Right lobe of liver (tissue), 6 donors: ENCODE data around the gene ELF1. TPM values are rescaled to one million over a fixed set of nuclear protein-coding genes. Genes with fewer than 3 reads are reported as not detected.

ENCODE experiments used
- ATAC-seq, 4 donors: fragments of 200-7000 bp; cut with Tn5 transposase; one replicate each; pipeline ENCODE4 v1.9.1; 2020; ENCODE audit warnings: mild to moderate bottlenecking in 4 of 4, moderate library complexity in 4 of 4
- DNase-seq, 3 donors: peaks; one replicate each; pipeline ENCODE4 v3.0.0-alpha.2; 2020
- H3K27ac ChIP-seq, 3 donors: fragments of 200-600 bp; one replicate each; pipeline ENCODE4 v1.8.0; 2022
- H3K27me3 ChIP-seq, 2 donors: fragments of 200-600 bp; one replicate each; pipeline ENCODE4 v1.8.0; 2022
- H3K36me3 ChIP-seq, 4 donors: fragments of 200-600 bp; sonication (generic) in 1 of 4; one replicate each; pipeline versions ENCODE4 v1.5.1 to v1.8.0; 2017 to 2022; ENCODE audit warnings: control low read depth in 1 of 4
- H3K4me1 ChIP-seq, 4 donors: fragments of 200-600 bp; sonication (generic) in 1 of 4; one replicate each; pipeline versions ENCODE4 v1.5.1 to v1.8.0; 2017 to 2022; ENCODE audit warnings: control low read depth in 1 of 4
- H3K4me3 ChIP-seq, 3 donors: fragments of 200-600 bp; one replicate each; pipeline ENCODE4 v1.8.0; 2022
- H3K9me3 ChIP-seq, 4 donors: fragments of 200-600 bp; sonication (generic) in 1 of 4; one replicate each; pipeline versions ENCODE4 v1.5.1 to v1.8.0; 2017 to 2022; ENCODE audit warnings: control low read depth in 1 of 4
- POLR2A ChIP-seq: fragments of 450-650 bp; IDR thresholded peaks from one replicate; pipeline ENCODE4 v1.6.1; 2017; ENCODE audit warnings: antibody characterized with exemption, mild to moderate bottlenecking
- WGBS: methylation state at CpG from one replicate; pipeline ENCODE4 v1.1.6; 2018; ENCODE audit warnings: low coverage, low lambda C conversion rate; ENCODE audit not compliant: insufficient coverage; ENCODE audit errors: missing lambda C conversion rate; 5-methylcytosine and 5-hydroxymethylcytosine counted together
- intact Hi-C, 2 donors: fragments of 100-400 bp; cut with DNase I; formaldehyde crosslinking; loops; one replicate each; pipeline versions ENCODE4 v1.11.2 to v1.14.1; 2022
- total RNA-seq, 6 experiments: library from RNA; depleted of rRNA in 2 of 6; stranded (reverse); fragments of >200 nt in 2 of 6; fragmentation: NEBNext Ultra II Directional in 3 of 6; extraction: Animal tissue kit (Norgen Biotek cat#: 25700) in 3 of 6; gene quantifications; one replicate each; pipeline versions ENCODE4 v1.1.0 to v1.2.4, GENCODE V29; 2016 to 2023
- TF ChIP-seq, protein P1 (sequence below), 4 donors: fragments of 200-600 bp in 3 of 4; fragments of 450-650 bp in 1 of 4; IDR thresholded peaks; one replicate each; pipeline versions ENCODE4 v1.5.1 to v1.8.0; 2016 to 2022; ENCODE audit warnings: antibody characterized with exemption in 4 of 4, mild to moderate bottlenecking in 2 of 4
- donor health status: DM: no; HTN: yes; CAD: no.
- donor health status: DM: no; HTN: no; CAD: no.
- donor health status: DM: no; HTN: no; CAD: no.
- donor health status: DM: no; HTN: yes; CAD: no.
- donor health status: DM: no; HTN: yes; CAD: no.

ELF1 gene
- total RNA-seq, 6 experiments from 2014 or later, result 24.1 to 35.4 (median 31.0) TPM

DNA sequence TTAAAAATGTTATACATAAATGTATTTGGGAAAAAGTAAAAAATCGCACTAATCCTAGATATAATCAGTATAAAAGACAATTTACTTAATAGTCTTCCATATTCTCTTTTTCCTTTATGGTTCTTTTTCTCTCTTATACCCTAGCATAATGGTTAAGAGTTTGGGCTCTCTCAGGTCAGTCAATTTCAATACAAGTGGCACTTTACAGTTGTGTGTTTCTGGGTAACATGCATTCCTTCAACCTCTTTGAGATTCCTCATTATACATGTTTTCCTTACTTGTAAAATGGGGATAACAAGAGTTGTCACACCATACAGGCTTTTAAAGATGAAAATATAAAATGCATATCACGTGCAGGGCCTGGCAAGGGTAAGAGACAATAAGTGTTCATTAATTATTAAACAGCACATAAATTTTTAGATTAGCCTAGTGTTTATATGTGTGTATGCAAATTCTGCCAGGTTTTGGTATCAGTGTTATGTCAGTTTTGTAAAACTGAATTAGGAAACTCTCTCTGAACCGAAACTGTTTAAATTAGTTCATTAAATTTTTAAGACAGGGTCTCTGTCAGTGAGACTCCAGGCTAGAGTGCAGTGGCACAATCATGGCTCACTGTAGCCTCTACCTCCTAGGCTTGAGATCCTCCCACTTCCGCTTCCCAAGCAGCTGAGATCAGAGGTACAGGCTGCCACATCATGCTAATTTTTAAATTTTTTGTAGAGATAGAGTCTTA lies 49.8 kb downstream of the ELF1 start:
- 47% methylated on average over 4 of the region's 4 CpGs for WGBS
- Histone ChIP-seq H3K36me3 (no peaks in the 10 kb centered on the region), H3K9me3 (no peaks in the 10 kb centered on the region), H3K4me1 (peaks cover 0 to 33% (median 13%) of the 10 kb centered on the region in 4 donors), H3K4me3 (no peak overlapping the region), H3K27ac (no peak overlapping the region), H3K27me3 (no peaks in the 10 kb centered on the region)
- no peak for TF ChIP-seq POLR2A
- TF ChIP-seq, protein P1, sequence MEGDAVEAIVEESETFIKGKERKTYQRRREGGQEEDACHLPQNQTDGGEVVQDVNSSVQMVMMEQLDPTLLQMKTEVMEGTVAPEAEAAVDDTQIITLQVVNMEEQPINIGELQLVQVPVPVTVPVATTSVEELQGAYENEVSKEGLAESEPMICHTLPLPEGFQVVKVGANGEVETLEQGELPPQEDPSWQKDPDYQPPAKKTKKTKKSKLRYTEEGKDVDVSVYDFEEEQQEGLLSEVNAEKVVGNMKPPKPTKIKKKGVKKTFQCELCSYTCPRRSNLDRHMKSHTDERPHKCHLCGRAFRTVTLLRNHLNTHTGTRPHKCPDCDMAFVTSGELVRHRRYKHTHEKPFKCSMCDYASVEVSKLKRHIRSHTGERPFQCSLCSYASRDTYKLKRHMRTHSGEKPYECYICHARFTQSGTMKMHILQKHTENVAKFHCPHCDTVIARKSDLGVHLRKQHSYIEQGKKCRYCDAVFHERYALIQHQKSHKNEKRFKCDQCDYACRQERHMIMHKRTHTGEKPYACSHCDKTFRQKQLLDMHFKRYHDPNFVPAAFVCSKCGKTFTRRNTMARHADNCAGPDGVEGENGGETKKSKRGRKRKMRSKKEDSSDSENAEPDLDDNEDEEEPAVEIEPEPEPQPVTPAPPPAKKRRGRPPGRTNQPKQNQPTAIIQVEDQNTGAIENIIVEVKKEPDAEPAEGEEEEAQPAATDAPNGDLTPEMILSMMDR (IDR thresholded peaks at IDR 0.05), result no peak
- peak; percentile 34 to 53 (median 48) for ATAC-seq
- DNase-seq, result no peak
- intact Hi-C loops, result no loop called here

DNA sequence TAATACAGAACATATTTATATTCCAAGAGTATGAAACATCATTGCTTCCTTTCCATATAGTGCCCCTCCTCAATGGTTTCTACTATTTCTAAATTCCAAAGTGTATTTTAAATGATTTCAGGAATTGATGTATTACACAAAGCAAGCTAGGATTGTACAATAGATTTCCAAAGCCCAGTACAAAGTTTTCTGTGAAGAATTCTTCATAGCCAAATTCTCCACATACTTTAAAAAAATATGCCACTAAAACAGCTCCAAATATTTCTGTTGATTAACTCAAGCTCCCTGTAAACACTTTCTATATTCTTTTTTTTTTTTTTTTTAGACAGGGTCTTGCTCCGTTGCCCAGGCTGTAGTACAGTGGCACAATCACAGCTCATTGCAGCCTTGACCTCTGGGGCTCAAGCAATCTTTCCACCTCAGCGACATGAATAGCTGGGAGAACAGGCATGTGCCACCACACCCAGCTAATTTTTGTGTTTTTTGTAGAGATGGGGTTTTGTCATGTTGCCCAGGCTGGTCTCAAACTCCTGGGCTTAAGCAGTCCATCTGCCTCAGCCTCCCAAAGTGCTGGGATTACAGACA lies 50.6 kb downstream of the ELF1 start:
- no peak overlapping the region for H3K27ac ChIP-seq
- H3K4me1 ChIP-seq, result peaks cover 0 to 24% (median 11%) of the 10 kb centered on the region in 4 donors
- WGBS, result 23% methylated on average over 2 of the region's 2 CpGs
- TF ChIP-seq, protein P1 (IDR thresholded peaks at IDR 0.05), result no peak
- TF ChIP-seq POLR2A, result no peak
- no peak overlapping the region for H3K4me3 ChIP-seq
- no peaks in the 10 kb centered on the region for H3K36me3 ChIP-seq
- ATAC-seq (peak in 3 of 4 donors; percentile 23 to 39 (median 28)), DNase-seq (no peak)
- intact Hi-C loops, result no loop called here
- no peaks in the 10 kb centered on the region for H3K9me3 ChIP-seq
- no peaks in the 10 kb centered on the region for H3K27me3 ChIP-seq

DNA sequence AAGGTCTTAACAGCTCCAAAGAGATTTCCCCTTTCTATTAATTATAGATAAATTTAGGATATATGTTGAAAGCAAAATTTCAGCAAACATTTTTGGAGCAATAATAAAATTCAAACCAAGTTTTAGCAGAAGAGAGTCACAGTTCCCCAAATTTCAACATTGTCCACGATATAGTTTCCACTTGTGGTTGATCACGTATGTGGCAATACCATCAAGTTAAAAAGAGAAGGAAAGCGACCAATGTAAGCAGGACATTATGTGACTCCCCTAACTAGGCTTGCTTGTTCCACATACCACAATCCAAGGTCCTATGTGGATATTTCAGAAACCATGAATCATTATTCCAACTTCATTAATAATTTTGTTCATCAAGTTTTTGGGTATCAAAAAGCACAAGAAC lies 52.8 kb downstream of the ELF1 start:
- H3K9me3 ChIP-seq, result no peaks in the 10 kb centered on the region
- TF ChIP-seq, protein P1 (IDR thresholded peaks at IDR 0.05), result no peak
- no peak for TF ChIP-seq POLR2A
- 60% methylated on average over 2 of the region's 3 CpGs for WGBS

DNA sequence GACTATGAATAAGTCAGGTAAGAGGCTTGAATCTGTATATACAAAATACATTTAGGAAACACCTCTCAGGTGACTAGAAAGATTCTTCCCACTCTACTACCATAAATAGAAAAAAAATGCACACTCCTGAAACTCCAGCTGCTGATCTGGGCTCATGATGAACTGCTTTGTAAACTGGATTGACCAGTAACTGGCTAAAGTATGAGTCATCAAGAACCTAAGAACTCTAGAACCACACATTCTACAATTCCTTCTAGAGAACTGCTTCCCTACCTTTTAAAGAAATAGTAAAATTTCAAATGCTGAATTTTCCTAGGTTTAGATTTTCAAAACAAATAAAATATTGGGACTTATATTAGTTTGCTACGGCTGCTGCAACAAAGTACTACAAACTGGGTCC lies 55.2 kb downstream of the ELF1 start:
- DNase-seq (no peak), ATAC-seq (peak in 1 of 4 donors; percentile 47)
- Histone ChIP-seq H3K4me1 (peaks cover 0 to 21% (median 4%) of the 10 kb centered on the region in 4 donors), H3K9me3 (no peaks in the 10 kb centered on the region), H3K36me3 (no peaks in the 10 kb centered on the region), H3K4me3 (no peak overlapping the region), H3K27ac (no peak overlapping the region), H3K27me3 (no peaks in the 10 kb centered on the region)
- TF ChIP-seq POLR2A, result no peak
- TF ChIP-seq, protein P1 (IDR thresholded peaks at IDR 0.05), result no peak
- WGBS, result 86% methylated on average over 1 of the region's 1 CpG
- intact Hi-C loops, result no loop called here

More for the DNA sequence above, 52.8 kb downstream of the ELF1 start:
- Histone ChIP-seq H3K27ac (no peak overlapping the region), H3K36me3 (no peaks in the 10 kb centered on the region), H3K4me3 (no peak overlapping the region), H3K4me1 (peaks cover 0 to 24% (median 5%) of the 10 kb centered on the region in 4 donors), H3K27me3 (no peaks in the 10 kb centered on the region)
- intact Hi-C loops, result no loop called here
- DNase-seq, result no peak
- peak; percentile 28 to 57 (median 42) for ATAC-seq
